K562 (cell line): ENCODE data around the gene CNOT9. TPM values are rescaled to one million over a fixed set of nuclear protein-coding genes. Genes with fewer than 3 reads are reported as not detected.

Experiments
- E2F6 ChIP-seq, 2 experiments: IDR thresholded peaks; 2 replicates each; pipeline ENCODE4 v1.6.1; 2011; ENCODE audit warnings: borderline replicate concordance in 1 of 2, control low read depth in 1 of 2, low read depth in 1 of 2, low read length in 1 of 2, mild to moderate bottlenecking in 1 of 2, mixed read lengths in 1 of 2, moderate library complexity in 1 of 2; ENCODE audit not compliant: insufficient read depth in 1 of 2, insufficient read length in 1 of 2, poor library complexity in 1 of 2, severe bottlenecking in 1 of 2; ENCODE audit errors: extremely low read depth in 1 of 2
- HEY1 ChIP-seq: fragments of 250-450 bp; sonication (Bioruptor Pico); IDR thresholded peaks from 2 replicates; pipeline ENCODE4 v1.5.0; 2020; ENCODE audit warnings: mild to moderate bottlenecking, moderate library complexity, borderline replicate concordance
- HMG20B ChIP-seq: fragments of 250-450 bp; sonication (Bioruptor Pico); IDR thresholded peaks from 2 replicates; pipeline ENCODE4 v1.5.0; 2021; ENCODE audit warnings: mild to moderate bottlenecking
- IRF9 ChIP-seq: fragments of 450-650 bp; IDR thresholded peaks from 2 replicates; pipeline ENCODE4 v1.6.1; 2016; ENCODE audit warnings: missing biosample characterization, missing genetic modification characterization
- KLF16 ChIP-seq: IDR thresholded peaks from 2 replicates; pipeline ENCODE4 v1.6.1; 2016; ENCODE audit warnings: antibody characterized with exemption
- L3MBTL2 ChIP-seq: fragments of 450-650 bp; IDR thresholded peaks from 2 replicates; pipeline ENCODE4 v1.6.1; 2016; ENCODE audit warnings: mild to moderate bottlenecking, moderate library complexity
- MNT ChIP-seq, 2 experiments: fragments of 450-650 bp; conservative IDR thresholded peaks; 2 replicates each; pipeline ENCODE4 v1.6.1; 2017; ENCODE audit warnings: mild to moderate bottlenecking in 2 of 2, moderate library complexity in 2 of 2
- NR4A1 ChIP-seq, 2 experiments: fragments of 250-450 bp in 1 of 2; fragments of 450-650 bp in 1 of 2; sonication (Bioruptor Pico) in 1 of 2; IDR thresholded peaks; 2 replicates each; pipeline versions ENCODE4 v1.4.0 to v1.6.1; 2016 to 2020; ENCODE audit warnings: mild to moderate bottlenecking in 2 of 2, missing compliant biosample characterization in 1 of 2, missing genetic modification characterization in 1 of 2, moderate library complexity in 1 of 2
- RNF2 ChIP-seq: sonication (generic); IDR thresholded peaks from 2 replicates; pipeline ENCODE4 v1.6.1; 2016
- SP1 ChIP-seq: sonication (generic); formaldehyde crosslinking; IDR thresholded peaks from 2 replicates; pipeline ENCODE4 v1.8.1; 2022; ENCODE audit warnings: mild to moderate bottlenecking, missing genetic modification reagents
- TAF7 ChIP-seq: fragments of 450-650 bp; IDR thresholded peaks from 2 replicates; pipeline ENCODE4 v1.6.1; 2016; ENCODE audit warnings: missing genetic modification characterization, missing compliant biosample characterization
- ZBTB2 ChIP-seq: fragments of 450-650 bp; IDR thresholded peaks from 2 replicates; pipeline ENCODE4 v1.6.1; 2016; ENCODE audit warnings: antibody characterized with exemption
- ZNF395 ChIP-seq: fragments of 200-800 bp; sonication (Bioruptor generic); IDR thresholded peaks from 2 replicates; pipeline ENCODE4 v1.6.1; 2017; ENCODE audit warnings: missing genetic modification characterization, missing compliant biosample characterization
- ZNF699 ChIP-seq: fragments of 250-450 bp; sonication (Bioruptor Pico); IDR thresholded peaks from 2 replicates; pipeline ENCODE4 v1.8.0; 2021; ENCODE audit warnings: mild to moderate bottlenecking, moderate library complexity; ENCODE audit not compliant: insufficient replicate concordance
- ZZZ3 ChIP-seq: fragments of 450-650 bp; IDR thresholded peaks from 2 replicates; pipeline ENCODE4 v1.6.1; 2016; ENCODE audit warnings: antibody characterized with exemption, mild to moderate bottlenecking, moderate library complexity
- polyA plus RNA-seq, 8 experiments: library from polyadenylated mRNA; depleted of rRNA in 4 of 8; stranded (reverse) in 5 of 8; unstranded in 3 of 8; fragments of >200 nt; fragmentation: Nextera tagmentation in 2 of 8; fragmentation: Illumina TruSeq in 1 of 8; extraction: Ambion mirVana in 2 of 8; extraction: Trizol in 1 of 8; gene quantifications; 2 replicates each; pipeline versions ENCODE4 v1.2.1 to v1.2.3, GENCODE V29; 2011 to 2014; ENCODE audit warnings: inconsistent platforms in 1 of 8, missing spikeins in 1 of 8
- total RNA-seq, 7 experiments: library from RNA; depleted of rRNA in 6 of 7; stranded (reverse); fragments of >200 nt in 6 of 7; fragmentation: Illumina TruSeq in 2 of 7; extraction: Trizol in 2 of 7; gene quantifications; 2 replicates each; pipeline versions ENCODE4 v1.2.1 to v1.2.3, GENCODE V29; 2011 to 2021; ENCODE audit warnings: low replicate concordance in 1 of 7

CNOT9 gene
- total and polyA plus RNA-seq, 9 of the 15 experiments (the other 6 are each of a cell fraction or from before 2014, with no cell fraction given): 19.0 to 82.6 (median 46.7) TPM

- peak; percentile 100 for TF ChIP-seq L3MBTL2
- peak; percentile 82 to 88 for TF ChIP-seq MNT (conservative IDR thresholded peaks at IDR 0.05)
- TF ChIP-seq SP1 (CRISPR knock-in tag): peak; percentile 89; the same call in 1 of the 2 replicates
- no peak for TF ChIP-seq HEY1
- TF ChIP-seq ZNF699: no peak
- TF ChIP-seq HMG20B (CRISPR knock-in tag): no peak
- peak; percentile 8; the same call in 1 of the 2 replicates for TF ChIP-seq ZNF395 (CRISPR knock-in tag)
- TF ChIP-seq IRF9 (tag): no peak
- TF ChIP-seq ZZZ3: no peak
- 0 out of 2 replicates have a peak, but pooled peaks have one; percentile 26 for TF ChIP-seq KLF16
- TF ChIP-seq ZBTB2: peak; percentile 95
- TF ChIP-seq TAF7 (tag): peak; percentile 42; the same call in 1 of the 2 replicates
- TF ChIP-seq RNF2: peak; percentile 89
- peak; percentile 99 for TF ChIP-seq E2F6 (IDR thresholded peaks at IDR 0.05; ENCODE audit: borderline replicate concordance in 1 of 2, extremely low read depth in 1 of 2, insufficient read depth in 1 of 2, insufficient read length in 1 of 2, low read depth in 1 of 2, low read length in 1 of 2, poor library complexity in 1 of 2, severe bottlenecking in 1 of 2)
- no peak for TF ChIP-seq NR4A1 (CRISPR knock-in tag; IDR thresholded peaks at IDR 0.05)
- TF ChIP-seq NR4A1 (tag; IDR thresholded peaks at IDR 0.05): peak; percentile 25; the same call in 1 of the 2 replicates
Measured at GRCh38 chr2:218568190-218569037, at the start of gene CNOT9, which contains the start of gene USP37 (continued).
